Chondrocyte (in vitro differentiated cells): Measurements from ENCODE around the gene STARD8. TPM values are rescaled to one million over a fixed set of nuclear protein-coding genes. Genes with fewer than 3 reads are reported as not detected.

Experiments
- DNase-seq: peaks from one replicate; pipeline ENCODE4 v3.0.0; 2021; ENCODE audit warnings: mixed read lengths, low spot score
- H3K27ac Mint-ChIP-seq: one replicate; pipeline ENCODE4 v1.8.0; 2021; ENCODE audit warnings: mild to moderate bottlenecking, moderate library complexity, mixed read lengths; ENCODE audit not compliant: unreplicated experiment
- H3K27me3 Mint-ChIP-seq: 2 replicates; pipeline ENCODE4 v1.8.0; 2021; ENCODE audit warnings: low read depth, mixed read lengths
- H3K36me3 Mint-ChIP-seq: 2 replicates; pipeline ENCODE4 v1.8.0; 2021; ENCODE audit warnings: low read depth, mixed read lengths
- H3K4me1 Mint-ChIP-seq: 2 replicates; pipeline ENCODE4 v1.8.0; 2021; ENCODE audit warnings: low read depth, mild to moderate bottlenecking, mixed read lengths
- H3K4me3 Mint-ChIP-seq: one replicate; pipeline ENCODE4 v1.8.0; 2021; ENCODE audit warnings: mild to moderate bottlenecking, moderate library complexity, mixed read lengths; ENCODE audit not compliant: unreplicated experiment
- H3K9me3 Mint-ChIP-seq: 2 replicates; pipeline ENCODE4 v1.8.0; 2021; ENCODE audit warnings: low read depth, mixed read lengths
- CTCF ChIP-seq: fragments of 200-600 bp; sonication (generic); IDR thresholded peaks from 2 replicates; pipeline ENCODE4 v1.5.0; 2021; ENCODE audit warnings: antibody characterized with exemption, mild to moderate bottlenecking, moderate library complexity
- total RNA-seq: library from RNA; stranded (reverse); gene quantifications from 3 replicates; pipeline ENCODE4 v1.2.1, GENCODE V29; 2021

STARD8 gene
- total RNA-seq, 1 donor from 2014 or later, result 0.37 TPM

GRCh38 chrX:68696267-68696990 is 49.0 kb downstream of the STARD8 start:
- H3K36me3 Mint-ChIP-seq, result no peaks in the 10 kb centered on the region
- peaks cover 5% of the 10 kb centered on the region for H3K9me3 Mint-ChIP-seq
- no peak for TF ChIP-seq CTCF
- H3K27ac Mint-ChIP-seq, result no peak overlapping the region
- no peaks in the 10 kb centered on the region for H3K27me3 Mint-ChIP-seq
- no peaks in the 10 kb centered on the region for H3K4me1 Mint-ChIP-seq
- H3K4me3 Mint-ChIP-seq, result no peak overlapping the region
- no peak for DNase-seq

GRCh38 chrX:68697036-68697435 is 49.6 kb downstream of the STARD8 start:
- H3K36me3 Mint-ChIP-seq, result no peaks in the 10 kb centered on the region
- H3K27me3 Mint-ChIP-seq, result no peaks in the 10 kb centered on the region
- no peak for TF ChIP-seq CTCF
- no peak overlapping the region for H3K4me3 Mint-ChIP-seq
- H3K9me3 Mint-ChIP-seq, result peaks cover 5% of the 10 kb centered on the region
- H3K4me1 Mint-ChIP-seq, result no peaks in the 10 kb centered on the region
- no peak overlapping the region for H3K27ac Mint-ChIP-seq
- no peak for DNase-seq

- no peak for TF ChIP-seq CTCF
- no peak overlapping the region for H3K4me3 Mint-ChIP-seq
- H3K36me3 Mint-ChIP-seq, result no peaks in the 10 kb centered on the region
- DNase-seq, result no peak
- H3K4me1 Mint-ChIP-seq, result no peaks in the 10 kb centered on the region
- H3K27me3 Mint-ChIP-seq, result no peaks in the 10 kb centered on the region
- no peak overlapping the region for H3K27ac Mint-ChIP-seq
- peaks cover 5% of the 10 kb centered on the region for H3K9me3 Mint-ChIP-seq
Observed at GRCh38 chrX:68697465-68698125, 50.1 kb downstream of the STARD8 start.

GRCh38 chrX:68698942-68699341 is 51.5 kb downstream of the STARD8 start:
- DNase-seq, result no peak
- no peaks in the 10 kb centered on the region for H3K4me1 Mint-ChIP-seq
- no peak overlapping the region for H3K27ac Mint-ChIP-seq
- H3K9me3 Mint-ChIP-seq, result peaks cover 5% of the 10 kb centered on the region
- no peaks in the 10 kb centered on the region for H3K36me3 Mint-ChIP-seq
- no peak overlapping the region for H3K4me3 Mint-ChIP-seq
- TF ChIP-seq CTCF, result no peak
- H3K27me3 Mint-ChIP-seq, result no peaks in the 10 kb centered on the region

GRCh38 chrX:68699960-68700746 is 52.7 kb downstream of the STARD8 start:
- no peak for DNase-seq
- peaks cover 5% of the 10 kb centered on the region for H3K9me3 Mint-ChIP-seq
- H3K27me3 Mint-ChIP-seq, result no peaks in the 10 kb centered on the region
- H3K4me1 Mint-ChIP-seq, result no peaks in the 10 kb centered on the region
- no peak for TF ChIP-seq CTCF
- H3K4me3 Mint-ChIP-seq, result no peak overlapping the region
- no peak overlapping the region for H3K27ac Mint-ChIP-seq
- no peaks in the 10 kb centered on the region for H3K36me3 Mint-ChIP-seq
